Measurements from ENCODE around the gene PLXNA2.
A peak's percentile ranks its signal among the peaks of the same experiment; 100 is the strongest.

PLXNA2 gene

DNA sequence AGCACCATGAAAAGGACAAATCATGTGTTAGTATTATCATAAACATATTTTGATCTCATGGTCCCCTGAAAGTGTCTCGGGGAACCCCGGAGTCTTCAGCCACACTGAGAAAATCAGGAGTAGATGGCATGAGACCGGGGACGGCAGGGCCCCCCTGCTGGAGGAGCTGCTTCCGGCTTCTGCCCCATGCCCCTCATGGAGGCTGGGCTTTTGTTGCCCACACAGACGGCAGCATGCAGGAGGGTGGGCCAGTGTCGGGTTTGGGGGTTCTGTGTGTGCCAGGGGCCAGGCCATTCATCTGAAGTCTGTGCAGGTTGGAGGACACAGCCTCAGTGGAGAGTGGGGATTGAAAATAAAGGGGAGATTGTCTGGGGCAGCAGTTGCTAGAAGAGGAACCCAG lies 258.2 kb downstream of the PLXNA2 start (continued):
- TF ChIP-seq OSR1 (CRISPR knock-in tag; IDR thresholded peaks at IDR 0.05) = no peak

DNA sequence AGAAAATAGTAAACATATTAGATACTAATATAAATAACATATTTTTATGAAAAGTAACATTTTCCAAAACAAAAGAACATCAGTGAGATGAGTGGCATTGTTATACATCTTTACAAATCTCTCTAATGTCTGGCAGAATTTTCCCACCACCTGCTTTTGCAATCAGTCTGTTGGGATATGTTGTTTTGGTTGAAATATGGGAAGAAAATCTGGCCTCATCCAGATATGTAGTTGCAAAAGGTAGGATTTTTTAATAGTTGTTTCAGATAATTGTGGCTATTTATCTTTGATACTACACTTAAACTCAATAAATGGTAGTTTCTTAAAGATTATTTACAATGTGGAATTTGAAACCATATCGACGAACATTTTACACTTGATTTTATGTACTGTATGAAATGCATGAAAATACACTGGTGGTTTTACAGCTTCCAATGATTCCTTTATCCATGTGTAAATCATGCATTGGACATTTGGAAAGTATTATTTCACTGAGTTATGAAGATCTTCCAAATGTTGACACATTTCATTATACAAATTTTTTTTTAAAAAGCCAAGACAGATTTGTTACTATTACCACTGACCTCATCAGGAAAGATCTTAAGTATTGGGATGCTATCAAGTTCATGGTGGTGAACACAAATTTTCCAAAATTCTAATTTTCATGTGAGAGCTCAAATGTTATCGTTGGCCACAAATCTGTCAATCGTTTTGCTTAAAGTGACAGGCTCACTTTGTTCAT lies 259.2 kb downstream of the PLXNA2 start:
- ATAC-seq = no peak
- TF ChIP-seq OSR1 (CRISPR knock-in tag; IDR thresholded peaks at IDR 0.05) = no peak
- no peak for TF ChIP-seq ZFP30 (CRISPR knock-in tag; IDR thresholded peaks at IDR 0.05)
- TF ChIP-seq GLIS3 (CRISPR knock-in tag; IDR thresholded peaks at IDR 0.05) = no peak
- no peak for TF ChIP-seq ZFP3 (CRISPR knock-in tag; IDR thresholded peaks at IDR 0.05)

DNA sequence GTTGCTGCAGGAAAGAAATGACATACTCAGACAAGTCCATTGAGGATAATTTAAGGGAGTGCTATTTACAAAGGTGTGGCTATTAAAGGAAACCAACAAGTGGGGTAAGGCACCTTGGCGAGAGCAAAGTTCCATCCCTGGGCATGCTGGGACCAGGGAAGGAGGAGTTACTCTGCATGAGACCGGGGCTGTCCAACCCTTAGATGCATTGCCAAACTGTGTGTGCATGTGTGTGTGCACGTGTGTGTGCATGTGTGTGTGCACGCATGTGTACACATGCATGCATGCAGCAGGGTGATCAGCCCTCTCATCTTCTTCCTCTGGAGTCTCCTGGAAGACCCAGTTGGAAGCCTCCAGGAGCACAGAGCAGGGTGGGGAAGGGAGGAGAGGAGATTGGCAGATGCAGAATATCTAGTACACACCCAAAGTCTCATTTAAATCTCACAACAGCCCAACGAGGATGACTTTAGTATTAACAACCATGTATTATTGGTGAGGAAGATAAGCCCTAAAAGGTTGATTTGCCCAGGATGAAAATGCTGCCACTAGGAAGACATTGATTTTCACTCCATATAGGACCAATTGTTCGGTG lies 261.0 kb downstream of the PLXNA2 start:
- ATAC-seq = no peak
- TF ChIP-seq ZNF565 (CRISPR knock-in tag; conservative IDR thresholded peaks at IDR 0.05; ENCODE audit: low read depth) (no peak), BACH2 (CRISPR knock-in tag; IDR thresholded peaks at IDR 0.05; ENCODE audit: borderline replicate concordance) (no peak), ZFP30 (CRISPR knock-in tag; IDR thresholded peaks at IDR 0.05) (no peak), ISL1 (CRISPR knock-in tag; IDR thresholded peaks at IDR 0.05) (no peak), ZFP3 (CRISPR knock-in tag; IDR thresholded peaks at IDR 0.05) (no peak), TOX (CRISPR knock-in tag; IDR thresholded peaks at IDR 0.05; ENCODE audit: borderline replicate concordance) (no peak)
- TF ChIP-seq, protein P1, sequence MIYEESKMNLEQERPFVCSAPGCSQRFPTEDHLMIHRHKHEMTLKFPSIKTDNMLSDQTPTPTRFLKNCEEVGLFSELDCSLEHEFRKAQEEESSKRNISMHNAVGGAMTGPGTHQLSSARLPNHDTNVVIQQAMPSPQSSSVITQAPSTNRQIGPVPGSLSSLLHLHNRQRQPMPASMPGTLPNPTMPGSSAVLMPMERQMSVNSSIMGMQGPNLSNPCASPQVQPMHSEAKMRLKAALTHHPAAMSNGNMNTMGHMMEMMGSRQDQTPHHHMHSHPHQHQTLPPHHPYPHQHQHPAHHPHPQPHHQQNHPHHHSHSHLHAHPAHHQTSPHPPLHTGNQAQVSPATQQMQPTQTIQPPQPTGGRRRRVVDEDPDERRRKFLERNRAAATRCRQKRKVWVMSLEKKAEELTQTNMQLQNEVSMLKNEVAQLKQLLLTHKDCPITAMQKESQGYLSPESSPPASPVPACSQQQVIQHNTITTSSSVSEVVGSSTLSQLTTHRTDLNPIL (CRISPR knock-in tag; IDR thresholded peaks at IDR 0.05; ENCODE audit: low read depth) = no peak
- TF ChIP-seq, protein P2, sequence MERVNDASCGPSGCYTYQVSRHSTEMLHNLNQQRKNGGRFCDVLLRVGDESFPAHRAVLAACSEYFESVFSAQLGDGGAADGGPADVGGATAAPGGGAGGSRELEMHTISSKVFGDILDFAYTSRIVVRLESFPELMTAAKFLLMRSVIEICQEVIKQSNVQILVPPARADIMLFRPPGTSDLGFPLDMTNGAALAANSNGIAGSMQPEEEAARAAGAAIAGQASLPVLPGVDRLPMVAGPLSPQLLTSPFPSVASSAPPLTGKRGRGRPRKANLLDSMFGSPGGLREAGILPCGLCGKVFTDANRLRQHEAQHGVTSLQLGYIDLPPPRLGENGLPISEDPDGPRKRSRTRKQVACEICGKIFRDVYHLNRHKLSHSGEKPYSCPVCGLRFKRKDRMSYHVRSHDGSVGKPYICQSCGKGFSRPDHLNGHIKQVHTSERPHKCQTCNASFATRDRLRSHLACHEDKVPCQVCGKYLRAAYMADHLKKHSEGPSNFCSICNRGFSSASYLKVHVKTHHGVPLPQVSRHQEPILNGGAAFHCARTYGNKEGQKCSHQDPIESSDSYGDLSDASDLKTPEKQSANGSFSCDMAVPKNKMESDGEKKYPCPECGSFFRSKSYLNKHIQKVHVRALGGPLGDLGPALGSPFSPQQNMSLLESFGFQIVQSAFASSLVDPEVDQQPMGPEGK (CRISPR knock-in tag; IDR thresholded peaks at IDR 0.05; ENCODE audit: borderline replicate concordance) = no peak

DNA sequence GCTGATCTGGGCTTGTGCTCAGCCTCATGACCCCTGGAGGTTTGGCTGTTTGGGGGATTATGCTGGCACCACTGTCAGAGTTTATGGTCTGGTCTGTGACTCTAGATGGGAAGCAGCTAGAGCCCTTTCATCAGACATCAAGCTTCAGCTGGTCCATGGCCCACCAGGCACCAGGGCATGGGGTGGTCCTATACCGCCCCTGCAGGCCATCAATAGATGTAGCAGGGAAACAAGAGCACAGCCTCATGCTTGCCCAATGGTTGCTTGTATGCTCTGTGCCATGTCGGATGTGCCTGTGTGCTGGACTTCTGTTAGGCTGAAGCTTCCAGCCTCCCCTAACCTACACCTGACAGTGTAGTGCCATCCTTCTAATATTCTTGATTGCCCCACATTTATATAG lies 262.2 kb downstream of the PLXNA2 start:
- ATAC-seq = peak; percentile 91
- TF ChIP-seq OSR1 (CRISPR knock-in tag; IDR thresholded peaks at IDR 0.05) (no peak), SNAI2 (CRISPR knock-in tag; IDR thresholded peaks at IDR 0.05) (no peak), ZNF8 (CRISPR knock-in tag; IDR thresholded peaks at IDR 0.05) (no peak), ZNF565 (CRISPR knock-in tag; conservative IDR thresholded peaks at IDR 0.05; ENCODE audit: low read depth) (no peak), TCF4 (CRISPR knock-in tag; IDR thresholded peaks at IDR 0.05; ENCODE audit: borderline replicate concordance) (no peak), CSDC2 (CRISPR knock-in tag; IDR thresholded peaks at IDR 0.05) (no peak), ESRRG (CRISPR knock-in tag; IDR thresholded peaks at IDR 0.05) (no peak), ZFP30 (CRISPR knock-in tag; IDR thresholded peaks at IDR 0.05) (no peak), ZC3H10 (CRISPR knock-in tag; IDR thresholded peaks at IDR 0.05) (no peak), GLIS3 (CRISPR knock-in tag; IDR thresholded peaks at IDR 0.05) (no peak), RARB (CRISPR knock-in tag; IDR thresholded peaks at IDR 0.05) (no peak), PPARA (CRISPR knock-in tag; IDR thresholded peaks at IDR 0.05; ENCODE audit: borderline replicate concordance) (no peak), ISL1 (CRISPR knock-in tag; IDR thresholded peaks at IDR 0.05) (no peak), ZFP3 (CRISPR knock-in tag; IDR thresholded peaks at IDR 0.05) (no peak), ZNF70 (CRISPR knock-in tag; IDR thresholded peaks at IDR 0.05) (no peak), BACH2 (CRISPR knock-in tag; IDR thresholded peaks at IDR 0.05; ENCODE audit: borderline replicate concordance) (no peak), TOX (CRISPR knock-in tag; IDR thresholded peaks at IDR 0.05; ENCODE audit: borderline replicate concordance) (no peak)
- TF ChIP-seq, protein P3, sequence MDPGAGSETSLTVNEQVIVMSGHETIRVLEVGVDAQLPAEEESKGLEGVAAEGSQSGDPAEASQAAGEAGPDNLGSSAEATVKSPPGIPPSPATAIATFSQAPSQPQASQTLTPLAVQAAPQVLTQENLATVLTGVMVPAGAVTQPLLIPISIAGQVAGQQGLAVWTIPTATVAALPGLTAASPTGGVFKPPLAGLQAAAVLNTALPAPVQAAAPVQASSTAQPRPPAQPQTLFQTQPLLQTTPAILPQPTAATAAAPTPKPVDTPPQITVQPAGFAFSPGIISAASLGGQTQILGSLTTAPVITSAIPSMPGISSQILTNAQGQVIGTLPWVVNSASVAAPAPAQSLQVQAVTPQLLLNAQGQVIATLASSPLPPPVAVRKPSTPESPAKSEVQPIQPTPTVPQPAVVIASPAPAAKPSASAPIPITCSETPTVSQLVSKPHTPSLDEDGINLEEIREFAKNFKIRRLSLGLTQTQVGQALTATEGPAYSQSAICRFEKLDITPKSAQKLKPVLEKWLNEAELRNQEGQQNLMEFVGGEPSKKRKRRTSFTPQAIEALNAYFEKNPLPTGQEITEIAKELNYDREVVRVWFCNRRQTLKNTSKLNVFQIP (CRISPR knock-in tag; IDR thresholded peaks at IDR 0.05; ENCODE audit: borderline replicate concordance, low read depth) = no peak

DNA sequence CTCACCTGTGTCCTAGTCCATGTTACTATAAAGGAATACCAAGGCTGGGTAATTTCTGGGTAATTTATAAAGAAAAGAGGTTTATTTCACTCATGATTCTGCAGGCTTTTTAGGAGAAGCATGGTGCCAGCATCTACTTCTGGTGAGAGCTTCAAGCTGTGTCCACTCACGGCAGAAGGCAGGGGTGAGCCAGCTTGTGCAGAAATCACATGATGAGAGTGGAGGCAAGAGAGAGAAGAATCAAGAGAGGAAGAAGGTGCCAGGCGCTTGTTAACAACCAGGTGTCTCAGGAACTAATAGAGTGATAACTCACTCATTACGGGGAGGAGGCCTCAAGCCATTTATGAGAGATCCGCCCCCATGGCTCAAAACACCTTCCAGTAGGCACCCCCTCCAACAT lies 265.7 kb downstream of the PLXNA2 start:
- TF ChIP-seq CSDC2 (CRISPR knock-in tag; IDR thresholded peaks at IDR 0.05) (no peak), ZNF8 (CRISPR knock-in tag; IDR thresholded peaks at IDR 0.05) (no peak), ARNTL (CRISPR knock-in tag; IDR thresholded peaks at IDR 0.05; ENCODE audit: borderline replicate concordance, low read depth) (no peak), TOX (CRISPR knock-in tag; IDR thresholded peaks at IDR 0.05; ENCODE audit: borderline replicate concordance) (no peak), PPARA (CRISPR knock-in tag; IDR thresholded peaks at IDR 0.05; ENCODE audit: borderline replicate concordance) (no peak), ZFP3 (CRISPR knock-in tag; IDR thresholded peaks at IDR 0.05) (no peak), RARB (CRISPR knock-in tag; IDR thresholded peaks at IDR 0.05) (no peak), ZFP30 (CRISPR knock-in tag; IDR thresholded peaks at IDR 0.05) (no peak), ZNF565 (CRISPR knock-in tag; conservative IDR thresholded peaks at IDR 0.05; ENCODE audit: low read depth) (no peak)
- TF ChIP-seq, protein P2 (CRISPR knock-in tag; IDR thresholded peaks at IDR 0.05; ENCODE audit: borderline replicate concordance) = no peak
- TF ChIP-seq, protein P1 (CRISPR knock-in tag; IDR thresholded peaks at IDR 0.05; ENCODE audit: low read depth) = no peak
- ATAC-seq = no peak
